ENCODE data around the gene ICA1L.

DNA sequence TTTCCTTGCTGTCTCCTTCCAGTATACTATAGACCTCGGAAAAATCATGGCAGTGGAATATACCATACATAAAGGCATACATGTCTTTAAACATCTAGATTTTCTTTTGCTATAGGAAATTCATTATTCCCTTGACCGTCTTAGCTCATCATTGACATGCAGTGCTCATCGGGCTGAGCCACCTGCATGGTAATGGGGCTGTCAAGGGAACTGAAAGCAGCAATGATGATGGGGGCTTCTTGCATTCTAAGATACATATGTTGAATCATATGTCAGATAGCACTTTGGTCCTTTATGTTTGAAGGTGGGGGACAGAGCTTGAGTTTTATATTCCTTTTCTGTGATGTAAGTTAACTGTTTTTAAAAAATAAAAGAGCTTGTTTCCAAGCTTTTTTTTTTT lies 106.6 kb downstream of the ICA1L start:
- TF ChIP-seq, protein P1, sequence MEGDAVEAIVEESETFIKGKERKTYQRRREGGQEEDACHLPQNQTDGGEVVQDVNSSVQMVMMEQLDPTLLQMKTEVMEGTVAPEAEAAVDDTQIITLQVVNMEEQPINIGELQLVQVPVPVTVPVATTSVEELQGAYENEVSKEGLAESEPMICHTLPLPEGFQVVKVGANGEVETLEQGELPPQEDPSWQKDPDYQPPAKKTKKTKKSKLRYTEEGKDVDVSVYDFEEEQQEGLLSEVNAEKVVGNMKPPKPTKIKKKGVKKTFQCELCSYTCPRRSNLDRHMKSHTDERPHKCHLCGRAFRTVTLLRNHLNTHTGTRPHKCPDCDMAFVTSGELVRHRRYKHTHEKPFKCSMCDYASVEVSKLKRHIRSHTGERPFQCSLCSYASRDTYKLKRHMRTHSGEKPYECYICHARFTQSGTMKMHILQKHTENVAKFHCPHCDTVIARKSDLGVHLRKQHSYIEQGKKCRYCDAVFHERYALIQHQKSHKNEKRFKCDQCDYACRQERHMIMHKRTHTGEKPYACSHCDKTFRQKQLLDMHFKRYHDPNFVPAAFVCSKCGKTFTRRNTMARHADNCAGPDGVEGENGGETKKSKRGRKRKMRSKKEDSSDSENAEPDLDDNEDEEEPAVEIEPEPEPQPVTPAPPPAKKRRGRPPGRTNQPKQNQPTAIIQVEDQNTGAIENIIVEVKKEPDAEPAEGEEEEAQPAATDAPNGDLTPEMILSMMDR (IDR thresholded peaks at IDR 0.05; ENCODE audit: low read length) = no peak
- TF ChIP-seq EZH2 (IDR thresholded peaks at IDR 0.05; ENCODE audit: borderline replicate concordance, low read length) = no peak
